ENCODE data around the gene TREML4.
"Not testable (repeated sequence)": the region's sequence is repeated elsewhere in the genome, so short reads cannot be mapped to it uniquely, and the experiment has no call there.

Gene TREML4

GRCh38 chr6:41228096-41228495 lies at the start of gene TREML4:
Gene TREML4 (plus strand): TSS chr6:41228349. CDS start chr6:41228428, 79 bp downstream.
- DNase-seq: no peak

- DNase-seq: no peak
Measured at GRCh38 chr6:41179163-41179562, 49.0 kb upstream of the TREML4 start.

GRCh38 chr6:41181566-41181965 lies 46.6 kb upstream of the TREML4 start:
- DNase-seq: no peak

GRCh38 chr6:41182069-41183034 lies 45.8 kb upstream of the TREML4 start:
- peak; percentile 49 for DNase-seq

GRCh38 chr6:41184761-41185160 lies 43.4 kb upstream of the TREML4 start:
- DNase-seq: no peak

- no peak for DNase-seq
Measured at GRCh38 chr6:41186031-41186562, 42.1 kb upstream of the TREML4 start.

GRCh38 chr6:41187924-41188886 lies 39.9 kb upstream of the TREML4 start:
- DNase-seq: no peak

GRCh38 chr6:41189046-41189445 lies 39.1 kb upstream of the TREML4 start:
- DNase-seq: not testable (repeated sequence)

GRCh38 chr6:41189967-41190366 lies 38.2 kb upstream of the TREML4 start:
- DNase-seq: no peak

- DNase-seq: no peak
Measured at GRCh38 chr6:41190791-41191190, 37.4 kb upstream of the TREML4 start.

GRCh38 chr6:41191569-41191968 lies 36.6 kb upstream of the TREML4 start:
- peak; percentile 16 for DNase-seq

- no peak for DNase-seq
Measured at GRCh38 chr6:41193171-41193734, 34.9 kb upstream of the TREML4 start.

GRCh38 chr6:41193884-41194283 lies 34.3 kb upstream of the TREML4 start:
- no peak for DNase-seq

- DNase-seq: no peak
Measured at GRCh38 chr6:41194386-41194785, 33.8 kb upstream of the TREML4 start.

GRCh38 chr6:41197234-41197633 lies 30.9 kb upstream of the TREML4 start:
- DNase-seq: no peak

GRCh38 chr6:41199552-41200246 lies 28.4 kb upstream of the TREML4 start:
- no peak for DNase-seq

- DNase-seq: no peak
Measured at GRCh38 chr6:41200296-41200900, 27.8 kb upstream of the TREML4 start.

GRCh38 chr6:41200901-41201763 lies 27.0 kb upstream of the TREML4 start, which contains the start of gene TREML2:
Gene TREML2 (minus strand): TSS chr6:41201149. CDS start chr6:41201008, 141 bp downstream.
- DNase-seq: no peak

GRCh38 chr6:41201764-41202173 lies 26.4 kb upstream of the TREML4 start:
- DNase-seq: no peak

GRCh38 chr6:41204156-41204555 lies 24.0 kb upstream of the TREML4 start:
- no peak for DNase-seq

All from HCEC 1CT (cell line).